ENCODE data around the gene ZCCHC14.

Gene ZCCHC14

GRCh38 chr16:87356491-87356853, 136.4 kb downstream of the ZCCHC14 start:
- no peak for DNase-seq

Measured in NCI-H187 (cell line).